Bronchial epithelial cell (primary cell): ENCODE results near the gene SLC17A8. TPM values are rescaled to one million over a fixed set of nuclear protein-coding genes. Genes with fewer than 3 reads are reported as not detected.

ENCODE experiments used
- DNase-seq: peaks from one replicate; pipeline ENCODE4 v3.0.0-alpha.2; 2010; ENCODE audit warnings: low read depth
- FAIRE-seq: peaks from 2 replicates; lab custom pipeline; 2011; peaks lifted over from hg19 to GRCh38; lab: Jason Lieb, UNC
- H3K27me3 ChIP-seq: 2 replicates; pipeline ENCODE4 v1.5.1; 2011; ENCODE audit warnings: low read length; ENCODE audit not compliant: control insufficient read depth, insufficient read depth
- H3K36me3 ChIP-seq: 2 replicates; pipeline ENCODE4 v1.5.1; 2011; ENCODE audit warnings: low read length; ENCODE audit not compliant: control insufficient read depth, insufficient read depth
- H3K4me3 ChIP-seq: 2 replicates; pipeline ENCODE4 v1.5.1; 2011; ENCODE audit warnings: mild to moderate bottlenecking, low read depth, low read length, control low read depth
- CTCF ChIP-seq: IDR thresholded peaks from 2 replicates; pipeline ENCODE4 v1.5.1; 2011; ENCODE audit warnings: mild to moderate bottlenecking, moderate library complexity, low read length, control low read depth, inconsistent platforms; ENCODE audit not compliant: insufficient read depth, severe bottlenecking
- total RNA-seq: library from RNA; depleted of rRNA; stranded (reverse); fragments of >200 nt; gene quantifications from 2 replicates; pipeline ENCODE4 v1.2.1, GENCODE V29; 2014

SLC17A8 gene
- total RNA-seq, 1 donor from 2014 or later, result not detected

DNA sequence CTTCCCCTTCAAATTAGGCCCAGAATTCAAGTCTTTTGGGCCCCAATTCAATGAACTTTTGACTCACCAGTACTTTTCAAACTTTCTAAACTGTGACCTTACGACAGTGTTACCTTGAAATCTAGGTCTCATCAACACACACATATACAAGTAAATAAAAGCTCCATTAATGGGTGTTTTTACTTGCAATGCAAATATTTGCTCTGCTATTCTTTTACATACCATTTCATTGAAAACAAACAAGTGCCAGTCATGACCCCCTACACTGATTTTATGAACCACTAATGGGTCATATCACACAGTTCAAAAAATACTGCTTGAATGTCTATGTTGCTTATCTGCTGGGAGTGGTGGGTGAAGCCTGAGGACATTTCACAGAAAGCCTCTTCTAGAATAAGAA lies 107.7 kb downstream of the SLC17A8 start:
- Histone ChIP-seq H3K36me3 (no peaks in the 10 kb centered on the region), H3K27me3 (no peaks in the 10 kb centered on the region), H3K4me3 (no peak overlapping the region)
- DNase-seq (no peak), FAIRE-seq (no peak)
- no peak for TF ChIP-seq CTCF

DNA sequence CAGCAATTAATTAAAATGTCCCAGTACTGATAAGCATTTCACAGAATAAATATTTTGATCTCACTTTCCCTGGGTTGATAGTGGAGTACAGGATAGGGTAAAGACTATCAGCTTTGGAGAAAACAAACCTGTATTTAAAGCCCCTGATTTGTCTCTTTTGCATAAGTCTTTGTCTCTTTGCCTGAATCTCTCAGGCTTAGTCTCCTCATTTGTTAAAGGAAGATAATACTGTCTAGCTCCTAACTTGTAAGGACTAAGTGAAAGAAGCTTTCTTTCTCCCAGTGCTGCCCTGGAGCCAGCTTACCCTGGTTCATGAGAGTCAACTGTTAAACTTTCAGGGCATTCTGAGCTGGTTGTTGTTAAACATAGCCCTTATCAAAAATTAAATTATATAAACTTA lies 111.3 kb downstream of the SLC17A8 start:
- Histone ChIP-seq H3K36me3 (no peaks in the 10 kb centered on the region), H3K4me3 (no peak overlapping the region), H3K27me3 (no peaks in the 10 kb centered on the region)
- TF ChIP-seq CTCF, result no peak
- no peak for FAIRE-seq
- no peak for DNase-seq

Other genes starting within 250 kb of the SLC17A8 start
- gene BLTP3B, start 214.2 kb upstream of the SLC17A8 start, total RNA-seq, result 12.9 and 14.0 TPM in 2 replicates
- gene ACTR6, start 156.3 kb upstream of the SLC17A8 start, total RNA-seq, result 13.7 and 14.3 TPM in 2 replicates
- 1.8 and 2.1 TPM in 2 replicates for gene DEPDC4, start 90.0 kb upstream of the SLC17A8 start, total RNA-seq
- gene SCYL2, start 89.9 kb upstream of the SLC17A8 start, total RNA-seq, result 29.5 and 49.7 TPM in 2 replicates
- not detected in 2 replicates for gene NR1H4, start 116.8 kb downstream of the SLC17A8 start, total RNA-seq
- gene GAS2L3, start 216.6 kb downstream of the SLC17A8 start, total RNA-seq, result 0.53 and 1.0 TPM in 2 replicates